PC-9 (cell line): ENCODE data around the gene MMAA. TPM values are rescaled to one million over a fixed set of nuclear protein-coding genes. Genes with fewer than 3 reads are reported as not detected.

Source experiments
- BruUV-seq: library from RNA; stranded (reverse); fragments of 400-500 nt; replicated peaks from 2 replicates; lab custom pipeline; 2021; lab: Mats Ljungman, UMichigan
- CTCF ChIA-PET: fragments of 300-600 bp; sonication (Branson Sonifier 250); formaldehyde crosslinking; loops from one replicate; lab custom pipeline; 2022; ENCODE audit warnings: antibody characterized with exemption; lab: Charles Lee
- POLR2A ChIA-PET: fragments of 300-600 bp; sonication (Branson Sonifier 250); formaldehyde crosslinking; loops from one replicate; lab custom pipeline; 2022; ENCODE audit warnings: antibody characterized with exemption; ENCODE audit not compliant: unreplicated experiment; lab: Charles Lee
- DNase-seq, 2 experiments: peaks; one replicate each; pipeline versions ENCODE4 v3.0.0 to v3.0.0-alpha.2; 2015 to 2022; ENCODE audit warnings: mixed read lengths in 1 of 2
- H2AFZ ChIP-seq: fragments of 200-600 bp; sonication (generic); 2 replicates; pipeline ENCODE4 v1.8.1; 2017; ENCODE audit warnings: antibody characterized with exemption
- H3F3A ChIP-seq: fragments of 200-600 bp; sonication (generic); 2 replicates; pipeline ENCODE4 v1.8.1; 2017; ENCODE audit warnings: antibody characterized with exemption, mild to moderate bottlenecking, low read depth; ENCODE audit not compliant: insufficient read depth
- H3K27ac ChIP-seq: fragments of 200-600 bp; sonication (generic); 2 replicates; pipeline ENCODE4 v1.6.1; 2016; ENCODE audit warnings: mixed run types
- H3K27me3 ChIP-seq: fragments of 200-600 bp; sonication (generic); 2 replicates; pipeline ENCODE4 v1.6.1; 2016; ENCODE audit warnings: low read depth, mixed run types; ENCODE audit not compliant: insufficient read depth
- H3K36me3 ChIP-seq: fragments of 200-600 bp; sonication (generic); 2 replicates; pipeline ENCODE4 v1.6.1; 2016; ENCODE audit warnings: low read depth, mixed run types
- H3K4me1 ChIP-seq: fragments of 200-600 bp; sonication (generic); replicated peaks from 2 replicates; pipeline ENCODE4 v1.6.1; 2016; ENCODE audit warnings: mixed run types; ENCODE audit not compliant: insufficient read depth
- H3K4me2 ChIP-seq: fragments of 200-600 bp; sonication (generic); 2 replicates; pipeline ENCODE4 v1.6.1; 2017; ENCODE audit warnings: mixed run types
- H3K4me3 ChIP-seq: fragments of 200-600 bp; sonication (generic); 2 replicates; pipeline ENCODE4 v1.6.1; 2016; ENCODE audit warnings: mixed run types
- H3K79me2 ChIP-seq: fragments of 200-600 bp; sonication (generic); 2 replicates; pipeline ENCODE4 v1.6.1; 2017; ENCODE audit warnings: low read depth, mixed run types
- H3K9me2 ChIP-seq: fragments of 200-600 bp; sonication (generic); 2 replicates; pipeline ENCODE4 v1.8.1; 2017; ENCODE audit warnings: mild to moderate bottlenecking; ENCODE audit not compliant: insufficient read depth
- H3K9me3 ChIP-seq: fragments of 200-600 bp; sonication (generic); 2 replicates; pipeline ENCODE4 v1.8.1; 2016; ENCODE audit warnings: low read depth; ENCODE audit not compliant: insufficient read depth
- H4K20me1 ChIP-seq: fragments of 200-600 bp; sonication (generic); 2 replicates; pipeline ENCODE4 v1.8.1; 2017; ENCODE audit not compliant: insufficient read depth
- EZH2 ChIP-seq: fragments of 200-600 bp; sonication (generic); IDR thresholded peaks from 2 replicates; pipeline ENCODE4 v1.8.0; 2017; ENCODE audit warnings: antibody characterized with exemption, low read depth
- intact Hi-C: fragments of 100-400 bp; cut with micrococcal nuclease; formaldehyde crosslinking; loops from one replicate; pipeline ENCODE4 v1.10.0; 2022; ENCODE audit not compliant: unreplicated experiment
- total RNA-seq: library from RNA; stranded (reverse); gene quantifications from 2 replicates; pipeline ENCODE4 v1.2.3, GENCODE V29; 2021
- TF ChIP-seq, protein P1 (sequence below): fragments of 200-600 bp; sonication (generic); conservative IDR thresholded peaks from 2 replicates; pipeline ENCODE4 v1.6.1; 2017; ENCODE audit warnings: mixed run types, antibody characterized with exemption, mild to moderate bottlenecking, moderate library complexity

The MMAA gene
- total RNA-seq, 1 experiment from 2014 or later = 6.3 TPM

DNA sequence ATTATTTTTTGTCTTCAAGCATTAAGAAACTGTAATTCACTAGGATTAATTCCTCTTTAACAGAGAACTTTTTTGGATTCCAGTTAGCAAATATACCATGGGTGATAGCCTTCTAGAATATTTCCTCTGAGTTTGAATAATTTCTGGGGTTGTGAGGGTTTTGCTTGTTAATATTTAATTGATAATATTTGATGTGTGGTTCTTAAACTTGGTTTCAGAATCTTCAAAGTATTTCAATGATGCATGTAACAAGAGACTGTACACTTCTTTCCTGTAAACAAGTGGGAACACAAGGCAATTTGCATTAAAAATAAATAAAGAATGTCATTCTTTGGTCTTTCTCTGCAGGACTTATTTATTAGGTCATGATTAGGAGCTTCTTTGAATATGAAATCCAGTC, 51.2 kb downstream of the MMAA start:
- Histone ChIP-seq H3K4me3 (no peak overlapping the region), H3K36me3 (no peaks in the 10 kb centered on the region), H2AFZ (no peak overlapping the region), H4K20me1 (no peaks in the 10 kb centered on the region), H3K4me1 (no peaks in the 10 kb centered on the region), H3K4me2 (no peak overlapping the region), H3K27me3 (no peaks in the 10 kb centered on the region), H3K9me2 (no peaks in the 10 kb centered on the region), H3K79me2 (no peaks in the 10 kb centered on the region), H3F3A (no peaks in the 10 kb centered on the region), H3K27ac (no peak overlapping the region), H3K9me3 (no peaks in the 10 kb centered on the region)
- ChIA-PET POLR2A (no interaction called here), CTCF (no interaction called here)
- no peak for TF ChIP-seq EZH2
- TF ChIP-seq, protein P1, sequence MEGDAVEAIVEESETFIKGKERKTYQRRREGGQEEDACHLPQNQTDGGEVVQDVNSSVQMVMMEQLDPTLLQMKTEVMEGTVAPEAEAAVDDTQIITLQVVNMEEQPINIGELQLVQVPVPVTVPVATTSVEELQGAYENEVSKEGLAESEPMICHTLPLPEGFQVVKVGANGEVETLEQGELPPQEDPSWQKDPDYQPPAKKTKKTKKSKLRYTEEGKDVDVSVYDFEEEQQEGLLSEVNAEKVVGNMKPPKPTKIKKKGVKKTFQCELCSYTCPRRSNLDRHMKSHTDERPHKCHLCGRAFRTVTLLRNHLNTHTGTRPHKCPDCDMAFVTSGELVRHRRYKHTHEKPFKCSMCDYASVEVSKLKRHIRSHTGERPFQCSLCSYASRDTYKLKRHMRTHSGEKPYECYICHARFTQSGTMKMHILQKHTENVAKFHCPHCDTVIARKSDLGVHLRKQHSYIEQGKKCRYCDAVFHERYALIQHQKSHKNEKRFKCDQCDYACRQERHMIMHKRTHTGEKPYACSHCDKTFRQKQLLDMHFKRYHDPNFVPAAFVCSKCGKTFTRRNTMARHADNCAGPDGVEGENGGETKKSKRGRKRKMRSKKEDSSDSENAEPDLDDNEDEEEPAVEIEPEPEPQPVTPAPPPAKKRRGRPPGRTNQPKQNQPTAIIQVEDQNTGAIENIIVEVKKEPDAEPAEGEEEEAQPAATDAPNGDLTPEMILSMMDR = no peak
- DNase-seq = no peak
- BruUV-seq = no TSS peak
- intact Hi-C loops = no loop called here

GRCh38 chr4:145679520-145679919, 60.3 kb downstream of the MMAA start:
- H3K4me3 ChIP-seq = no peak overlapping the region

GRCh38 chr4:145679991-145680455, 60.8 kb downstream of the MMAA start, which contains the start of gene C4orf51:
Gene C4orf51 (plus strand): TSS chr4:145680146. CDS start chr4:145680204, 58 bp downstream.
- no peaks in the 10 kb centered on the region for H3K27me3 ChIP-seq
- ChIA-PET CTCF (no interaction called here), POLR2A (interaction anchor here (0.7 kb wide), 3 partner anchors 53 to 196 kb away, joined by 3 to 5 read pairs (median 3); partner anchors contain the start of gene MMAA)
- no TSS peak for BruUV-seq
- peaks cover 20% of the 10 kb centered on the region for H3K4me1 ChIP-seq
- no peaks in the 10 kb centered on the region for H3K9me2 ChIP-seq
- no peak within 1 kb of the TSS for H3K4me3 ChIP-seq
- H3K36me3 ChIP-seq = no peaks in the 10 kb centered on the region
- H2AFZ ChIP-seq = peak within 1 kb of the TSS; percentile 43; the same call in 1 of the 2 replicates
- peak within 1 kb of the TSS; percentile 60 for H3K27ac ChIP-seq
- peaks cover 13% of the 10 kb centered on the region; the same call in 1 of the 2 replicates for H3F3A ChIP-seq
- intact Hi-C loops = loop anchor here (1.0 to 5.0 kb wide), 4 partner anchors 55 to 257 kb away; partner anchors contain the start of genes MMAA and ZNF827
- no peaks in the 10 kb centered on the region for H3K79me2 ChIP-seq
- H4K20me1 ChIP-seq = no peaks in the 10 kb centered on the region
- DNase-seq = peak; percentile 27 to 86
- H3K9me3 ChIP-seq = no peaks in the 10 kb centered on the region
- TF ChIP-seq, protein P1 = no peak
- TF ChIP-seq EZH2 = no peak
- H3K4me2 ChIP-seq = peak within 1 kb of the TSS; percentile 62

More at GRCh38 chr4:145679520-145679919, 60.3 kb downstream of the MMAA start:
- Histone ChIP-seq H3K9me2 (no peaks in the 10 kb centered on the region), H3K4me2 (peak overlapping the region; percentile 62), H3K27ac (peak overlapping the region; percentile 60), H3K4me1 (peaks cover 20% of the 10 kb centered on the region), H2AFZ (no peak overlapping the region), H3F3A (peaks cover 13% of the 10 kb centered on the region; the same call in 1 of the 2 replicates), H3K9me3 (no peaks in the 10 kb centered on the region), H3K36me3 (no peaks in the 10 kb centered on the region), H4K20me1 (no peaks in the 10 kb centered on the region), H3K27me3 (no peaks in the 10 kb centered on the region), H3K79me2 (no peaks in the 10 kb centered on the region)
- POLR2A ChIA-PET = interaction anchor here (0.5 to 0.7 kb wide), 3 partner anchors 10 to 196 kb away, joined by 3 to 5 read pairs (median 3); no protein-coding TSS in a partner anchor
- CTCF ChIA-PET = no interaction called here
- TF ChIP-seq EZH2 = no peak
- TF ChIP-seq, protein P1 = no peak
- intact Hi-C loops = no loop called here
- DNase-seq = peak; percentile 51 to 77
- BruUV-seq = no TSS peak
